GM13976 (cell line): Measurements from ENCODE around the gene SAMD4A.

Experiments used
- DNase-seq: peaks from one replicate; pipeline ENCODE4 v3.0.0; 2012; ENCODE audit warnings: low spot score
- in situ Hi-C: fragments of 300-500 bp; cut with MboI; formaldehyde crosslinking; loops from one replicate; pipeline ENCODE4 v1.12.0; 2022; ENCODE audit warnings: low sequenced_read_pairs, mixed read lengths, inconsistent platforms; ENCODE audit not compliant: unreplicated experiment
- TF ChIP-seq, protein P1 (sequence below): IDR thresholded peaks from 2 replicates; pipeline ENCODE4 v1.5.1; 2012; ENCODE audit warnings: borderline replicate concordance, mild to moderate bottlenecking; ENCODE audit not compliant: insufficient read depth; ENCODE audit errors: extremely low read depth, missing control alignments, control extremely low read depth

SAMD4A gene

DNA sequence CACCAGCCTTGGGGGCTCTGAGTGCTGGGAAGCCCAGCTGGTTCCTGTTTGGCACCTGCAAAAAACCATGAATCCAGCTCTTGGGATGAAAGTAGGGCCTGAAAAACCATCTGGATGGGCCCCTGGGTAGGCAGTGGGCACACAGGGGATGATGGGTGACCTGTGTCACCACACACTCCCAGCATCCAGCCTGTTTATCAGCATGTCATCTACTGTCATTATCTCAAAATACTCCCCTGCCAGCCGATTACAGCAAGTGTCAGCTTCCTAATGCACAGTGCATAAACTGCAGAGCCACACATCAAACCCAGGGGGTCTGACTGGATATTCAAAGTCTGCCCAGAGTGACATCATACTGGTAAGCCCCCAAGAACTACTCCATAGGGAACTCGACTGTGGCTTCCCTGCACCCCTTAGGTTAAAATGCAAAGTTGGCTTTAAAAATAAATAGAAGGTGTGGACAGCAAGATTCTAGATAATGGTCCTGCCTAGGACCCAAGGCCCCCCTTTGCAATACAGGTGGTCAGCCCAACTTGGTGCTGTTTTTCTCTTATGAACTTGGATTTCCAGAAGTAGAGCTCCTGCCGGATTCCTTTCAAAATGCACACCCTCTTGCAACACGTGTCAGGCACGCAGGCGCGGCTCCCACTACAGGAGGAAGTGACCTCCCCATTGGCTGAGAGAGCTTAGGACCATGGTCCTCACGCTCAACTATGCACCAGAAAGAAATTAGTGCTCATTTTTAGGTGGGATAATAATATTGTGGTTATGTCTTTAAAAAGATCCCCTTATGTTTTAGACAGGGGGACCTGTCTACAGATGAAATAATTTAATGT is 241.6 kb downstream of the SAMD4A start:
- no peak for DNase-seq
- in situ Hi-C loops = no loop called here
- TF ChIP-seq, protein P1, sequence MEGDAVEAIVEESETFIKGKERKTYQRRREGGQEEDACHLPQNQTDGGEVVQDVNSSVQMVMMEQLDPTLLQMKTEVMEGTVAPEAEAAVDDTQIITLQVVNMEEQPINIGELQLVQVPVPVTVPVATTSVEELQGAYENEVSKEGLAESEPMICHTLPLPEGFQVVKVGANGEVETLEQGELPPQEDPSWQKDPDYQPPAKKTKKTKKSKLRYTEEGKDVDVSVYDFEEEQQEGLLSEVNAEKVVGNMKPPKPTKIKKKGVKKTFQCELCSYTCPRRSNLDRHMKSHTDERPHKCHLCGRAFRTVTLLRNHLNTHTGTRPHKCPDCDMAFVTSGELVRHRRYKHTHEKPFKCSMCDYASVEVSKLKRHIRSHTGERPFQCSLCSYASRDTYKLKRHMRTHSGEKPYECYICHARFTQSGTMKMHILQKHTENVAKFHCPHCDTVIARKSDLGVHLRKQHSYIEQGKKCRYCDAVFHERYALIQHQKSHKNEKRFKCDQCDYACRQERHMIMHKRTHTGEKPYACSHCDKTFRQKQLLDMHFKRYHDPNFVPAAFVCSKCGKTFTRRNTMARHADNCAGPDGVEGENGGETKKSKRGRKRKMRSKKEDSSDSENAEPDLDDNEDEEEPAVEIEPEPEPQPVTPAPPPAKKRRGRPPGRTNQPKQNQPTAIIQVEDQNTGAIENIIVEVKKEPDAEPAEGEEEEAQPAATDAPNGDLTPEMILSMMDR = no peak

DNA sequence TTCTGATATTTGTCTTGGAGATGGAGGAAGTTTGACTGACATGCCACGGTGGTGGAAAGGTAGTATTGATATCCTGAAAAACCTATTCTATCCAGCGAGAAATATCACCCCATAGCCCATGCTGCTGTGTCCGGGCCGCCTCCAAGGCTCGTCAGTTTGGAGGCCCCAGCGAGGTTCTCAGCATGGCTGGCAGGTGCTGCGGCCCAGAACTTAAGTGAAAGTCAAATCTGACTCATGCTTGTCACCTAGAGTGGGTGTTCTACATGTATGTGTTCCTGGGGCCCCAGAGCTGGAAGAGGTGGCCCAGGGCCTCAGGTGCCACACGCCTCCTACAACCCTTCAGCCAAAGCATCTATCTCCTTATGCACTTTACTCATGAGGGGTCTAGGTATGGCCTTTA is 242.8 kb downstream of the SAMD4A start:
- DNase-seq = no peak
- in situ Hi-C loops = no loop called here
- TF ChIP-seq, protein P1 = no peak

DNA sequence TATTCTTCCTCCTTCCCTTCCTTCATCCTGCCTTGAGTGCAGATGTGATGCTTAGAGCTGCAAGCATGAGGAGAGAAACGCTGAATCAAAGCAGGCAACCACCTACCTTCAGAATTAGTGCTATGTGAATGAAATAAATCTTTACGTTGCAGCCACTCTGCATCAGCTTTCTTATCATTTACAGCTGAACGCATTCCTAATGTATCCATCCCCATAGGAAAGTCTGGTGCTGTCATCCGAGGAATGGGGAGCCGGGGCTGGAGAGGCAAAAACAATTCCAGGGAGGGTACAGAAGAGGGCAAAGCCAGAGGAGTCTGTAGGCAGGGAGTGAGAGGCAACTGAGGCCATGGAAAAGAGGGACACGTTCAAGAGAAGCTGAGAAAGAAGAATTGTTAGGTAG is 245.7 kb downstream of the SAMD4A start:
- in situ Hi-C loops = no loop called here
- no peak for DNase-seq
- TF ChIP-seq, protein P1 = no peak

DNA sequence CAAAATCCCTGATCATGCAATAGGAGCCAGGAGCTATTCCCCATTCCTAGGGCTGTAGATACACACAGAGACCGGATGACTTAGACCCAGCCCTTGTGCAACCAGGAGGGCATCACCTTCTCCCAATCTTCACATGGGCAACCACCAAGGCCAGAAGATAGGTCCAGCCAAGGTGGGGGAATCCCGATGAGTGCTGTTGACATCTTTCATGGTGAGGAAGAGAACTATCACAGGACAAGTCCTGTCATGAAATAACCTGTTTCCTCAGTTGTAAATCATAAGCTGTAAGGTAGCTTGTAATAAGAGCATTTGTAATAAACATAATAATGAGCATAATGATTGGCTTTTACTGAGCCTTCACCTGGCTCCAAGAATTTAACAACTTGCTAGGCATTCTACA is 246.2 kb downstream of the SAMD4A start:
- in situ Hi-C loops = no loop called here
- DNase-seq = no peak
- TF ChIP-seq, protein P1 = no peak

DNA sequence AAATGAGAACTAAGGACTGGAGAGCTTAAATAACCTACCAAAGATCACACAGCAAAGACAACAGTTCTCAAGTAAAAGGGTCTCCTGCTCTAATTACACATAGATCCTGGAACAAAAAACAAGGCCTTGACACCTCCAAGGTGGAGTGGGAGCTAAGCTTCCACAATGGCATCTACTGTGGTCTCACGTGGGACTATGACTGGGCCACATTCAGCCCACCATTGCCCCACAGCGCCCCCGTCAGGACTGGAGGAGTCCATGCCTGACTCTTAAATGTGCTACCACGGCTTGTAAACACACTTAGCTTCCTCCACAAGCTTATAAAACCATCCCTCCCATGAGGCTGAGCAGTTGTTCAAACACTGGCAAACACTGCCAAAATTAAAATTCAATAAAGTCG is 247.1 kb downstream of the SAMD4A start:
- DNase-seq = no peak
- TF ChIP-seq, protein P1 = peak; percentile 6
- in situ Hi-C loops = no loop called here

DNA sequence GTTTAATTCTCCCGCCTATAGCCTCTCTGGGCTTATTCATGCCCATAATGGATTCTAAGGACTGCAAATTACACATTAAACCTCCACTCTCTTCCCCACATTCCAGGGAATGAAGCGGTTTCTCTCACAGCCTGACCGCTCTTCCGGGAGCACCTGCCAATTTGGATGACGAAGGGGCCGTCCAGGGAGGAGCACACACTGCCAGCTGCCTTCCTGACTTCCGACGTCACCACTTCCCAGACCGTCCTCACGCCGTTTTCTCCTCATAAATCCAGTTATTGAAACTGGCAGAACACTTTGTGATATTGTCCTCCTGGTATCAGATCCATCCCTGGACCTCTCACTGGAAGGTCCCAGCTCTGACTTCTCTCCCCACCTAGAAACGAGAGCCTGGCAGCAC is 248.1 kb downstream of the SAMD4A start:
- no peak for DNase-seq
- TF ChIP-seq, protein P1 = no peak
- in situ Hi-C loops = no loop called here
